Peyer's patch (tissue), 4 donors: ENCODE data around the gene STARD10.

Source experiments
- CTCF ChIP-seq, 6 experiments: fragments of 450-650 bp in 4 of 6; fragments of 200-600 bp in 2 of 6; sonication (generic) in 1 of 6; IDR thresholded peaks; one replicate each; pipeline ENCODE4 v1.5.1; 2017 to 2019; ENCODE audit warnings: antibody characterized with exemption in 6 of 6, mild to moderate bottlenecking in 3 of 6, moderate library complexity in 1 of 6
- POLR2A ChIP-seq, 2 donors: fragments of 450-650 bp; IDR thresholded peaks; one replicate each; pipeline ENCODE4 v1.5.1; 2017; ENCODE audit warnings: antibody characterized with exemption in 2 of 2, mild to moderate bottlenecking in 2 of 2, moderate library complexity in 2 of 2

- no peak for TF ChIP-seq CTCF (IDR thresholded peaks at IDR 0.05)
- TF ChIP-seq POLR2A (IDR thresholded peaks at IDR 0.05) = no peak
Observed at GRCh38 chr11:72841397-72841796, 47.5 kb upstream of the STARD10 start.
